H1 (cell line): ENCODE measurements around the gene POLD4.

Source experiments
- ASH2L ChIP-seq: fragments of 200-600, 300-600 bp; sonication (generic); IDR thresholded peaks from one replicate; pipeline ENCODE4 v1.7.1; 2017; ENCODE audit warnings: low read length
- EZH2 ChIP-seq: fragments of 200-600 bp; sonication (generic); IDR thresholded peaks from 2 replicates; pipeline ENCODE4 v1.7.1; 2012; ENCODE audit warnings: low read depth, mild to moderate bottlenecking, moderate library complexity, low read length, inconsistent platforms; ENCODE audit not compliant: severe bottlenecking
- HDAC2 ChIP-seq, 2 experiments: fragments of 300-600 bp in 1 of 2; sonication (generic) in 1 of 2; IDR thresholded peaks; 2 replicates each; pipeline ENCODE4 v1.6.1; 2011 to 2012; ENCODE audit warnings: low read depth in 2 of 2, low read length in 2 of 2, mild to moderate bottlenecking in 2 of 2, moderate library complexity in 2 of 2, borderline replicate concordance in 1 of 2, inconsistent platforms in 1 of 2
- POLR2AphosphoS5 ChIP-seq: IDR thresholded peaks from 2 replicates; pipeline ENCODE4 v1.6.1; 2011; ENCODE audit warnings: low read depth, low read length
- SIN3A ChIP-seq, 2 experiments: IDR thresholded peaks in 1 of 2; conservative IDR thresholded peaks in 1 of 2; 2 replicates each; pipeline ENCODE4 v1.6.1; 2011 to 2012; ENCODE audit warnings: low read length in 2 of 2, improper control_type of control experiment in 1 of 2, low read depth in 1 of 2, mild to moderate bottlenecking in 1 of 2
- TAF1 ChIP-seq: IDR thresholded peaks from 2 replicates; pipeline ENCODE4 v1.6.1; 2011; ENCODE audit warnings: mild to moderate bottlenecking, low read depth, low read length
- TF ChIP-seq, protein P1 (sequence below), 3 experiments: IDR thresholded peaks; 1 replicate in 2 of 3; 2 replicates in 1 of 3; pipeline versions ENCODE4 v1.5.1 to v1.6.1; 2011; ENCODE audit warnings: low read length in 3 of 3, mild to moderate bottlenecking in 3 of 3, inconsistent platforms in 2 of 3, low read depth in 1 of 3, moderate library complexity in 1 of 3; ENCODE audit not compliant: insufficient read depth in 1 of 3; ENCODE audit errors: control extremely low read depth in 1 of 3

DNA sequence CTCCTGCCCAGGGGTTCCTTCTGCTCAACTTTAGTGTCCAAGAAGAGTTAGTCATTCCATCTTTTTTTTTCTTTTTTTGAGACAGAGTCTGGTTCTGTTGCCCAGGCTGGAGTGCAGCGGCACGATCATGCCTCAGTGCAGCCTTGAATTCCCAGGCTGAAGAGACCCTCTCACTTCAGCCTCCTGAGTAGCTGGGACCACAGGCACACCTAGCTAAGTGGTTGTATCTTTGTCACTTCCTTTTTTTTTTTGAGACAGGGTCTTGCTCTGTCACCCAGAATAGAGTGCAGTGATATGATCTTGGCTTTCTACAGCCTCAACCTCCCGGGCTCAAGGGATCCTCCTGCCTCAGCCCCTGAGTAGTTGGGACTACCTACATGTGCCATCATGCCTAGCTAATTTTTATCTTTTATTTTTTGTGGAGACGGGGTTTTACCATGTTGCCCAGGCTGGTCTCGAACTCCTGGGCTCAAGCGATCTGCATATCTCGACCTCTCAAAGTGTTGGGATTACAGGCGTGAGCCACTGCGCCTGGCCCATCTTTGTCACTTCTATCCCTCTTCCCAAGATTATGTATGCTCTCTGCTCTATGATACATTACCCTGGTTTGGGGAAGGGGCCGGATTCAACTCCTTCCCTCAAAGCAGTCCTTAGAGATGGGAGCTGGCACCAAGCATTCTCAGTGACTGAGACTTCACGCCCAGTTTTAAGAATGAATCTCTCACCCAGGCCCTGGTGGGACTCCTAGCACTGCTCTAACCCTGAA lies 40.0 kb downstream of the POLD4 start:
- no peak for TF ChIP-seq HDAC2 (IDR thresholded peaks at IDR 0.05; ENCODE audit: borderline replicate concordance in 1 of 2, low read depth in 2 of 2, low read length in 2 of 2)
- TF ChIP-seq POLR2AphosphoS5, result no peak
- TF ChIP-seq ASH2L, result no peak
- TF ChIP-seq, protein P1, sequence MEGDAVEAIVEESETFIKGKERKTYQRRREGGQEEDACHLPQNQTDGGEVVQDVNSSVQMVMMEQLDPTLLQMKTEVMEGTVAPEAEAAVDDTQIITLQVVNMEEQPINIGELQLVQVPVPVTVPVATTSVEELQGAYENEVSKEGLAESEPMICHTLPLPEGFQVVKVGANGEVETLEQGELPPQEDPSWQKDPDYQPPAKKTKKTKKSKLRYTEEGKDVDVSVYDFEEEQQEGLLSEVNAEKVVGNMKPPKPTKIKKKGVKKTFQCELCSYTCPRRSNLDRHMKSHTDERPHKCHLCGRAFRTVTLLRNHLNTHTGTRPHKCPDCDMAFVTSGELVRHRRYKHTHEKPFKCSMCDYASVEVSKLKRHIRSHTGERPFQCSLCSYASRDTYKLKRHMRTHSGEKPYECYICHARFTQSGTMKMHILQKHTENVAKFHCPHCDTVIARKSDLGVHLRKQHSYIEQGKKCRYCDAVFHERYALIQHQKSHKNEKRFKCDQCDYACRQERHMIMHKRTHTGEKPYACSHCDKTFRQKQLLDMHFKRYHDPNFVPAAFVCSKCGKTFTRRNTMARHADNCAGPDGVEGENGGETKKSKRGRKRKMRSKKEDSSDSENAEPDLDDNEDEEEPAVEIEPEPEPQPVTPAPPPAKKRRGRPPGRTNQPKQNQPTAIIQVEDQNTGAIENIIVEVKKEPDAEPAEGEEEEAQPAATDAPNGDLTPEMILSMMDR (IDR thresholded peaks at IDR 0.05; ENCODE audit: control extremely low read depth in 1 of 3, insufficient read depth in 1 of 3, low read depth in 1 of 3, low read length in 3 of 3), result no peak
- no peak for TF ChIP-seq SIN3A (conservative IDR thresholded peaks at IDR 0.05 in 1 of 2, IDR thresholded peaks at IDR 0.05 in 1 of 2; ENCODE audit: low read depth in 1 of 2, low read length in 2 of 2)
- no peak for TF ChIP-seq TAF1
- no peak for TF ChIP-seq EZH2
